ENCODE data around the gene D2HGDH. TPM values are rescaled to one million over a fixed set of nuclear protein-coding genes. Genes with fewer than 3 reads are reported as not detected.

Gene D2HGDH
- total and polyA plus RNA-seq, 2 of the 8 experiments (the other 6 are each of a cell fraction or from before 2014, with no cell fraction given) = 3.4 to 8.1 TPM

DNA sequence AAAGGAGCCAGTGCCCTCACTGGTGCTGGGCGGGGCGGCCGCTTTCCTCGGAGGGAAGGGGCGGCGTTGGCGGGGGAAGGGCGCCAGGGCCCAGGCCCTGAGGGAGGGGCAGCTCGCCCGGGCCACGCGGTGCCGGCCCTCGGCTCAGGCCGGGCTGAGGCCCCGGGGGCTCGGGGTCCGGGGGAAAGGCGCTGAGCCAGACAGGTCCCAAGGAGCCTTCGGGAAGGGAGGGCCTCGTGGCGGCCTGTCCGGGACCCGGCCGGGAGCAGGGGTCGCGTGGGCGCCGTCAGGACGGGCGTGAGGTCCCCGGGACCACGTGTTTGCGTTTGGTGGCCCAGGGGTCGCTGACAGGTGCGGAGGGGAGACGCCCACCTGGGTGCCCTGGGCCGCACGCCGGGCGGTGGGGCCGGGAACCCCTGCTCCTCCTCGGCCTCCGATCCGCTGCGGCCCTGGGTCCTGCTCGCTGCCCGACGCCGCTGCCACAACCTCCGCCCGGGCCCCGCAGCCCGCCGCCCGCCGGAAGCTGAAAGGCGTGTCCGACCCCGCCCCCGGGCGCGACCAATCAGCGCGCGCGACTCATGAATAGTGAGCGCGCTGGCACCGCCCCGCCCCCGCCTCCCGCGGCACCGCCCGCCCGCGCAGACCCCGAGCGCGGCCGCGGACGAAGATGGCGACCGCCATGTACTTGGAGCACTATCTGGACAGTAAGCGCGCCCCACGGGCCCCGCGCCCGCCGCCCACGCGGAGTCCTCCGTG lies 32.9 kb upstream of the D2HGDH start, which contains the start of gene ING5 (continued):
- TF ChIP-seq RAD21 (IDR thresholded peaks at IDR 0.05 in 1 of 2, conservative IDR thresholded peaks at IDR 0.05 in 1 of 2; ENCODE audit: low read depth in 2 of 2, low read length in 2 of 2) (peak in 1 of 2 experiments; percentile 14; a peak in 1 of 4 replicates), YY1 (IDR thresholded peaks at IDR 0.05; ENCODE audit: low read depth, low read length) (peak; percentile 85), TAF7 (optimal IDR thresholded peaks at IDR 0.05; ENCODE audit: borderline replicate concordance, low read depth, low read length) (peak; percentile 89), CTBP2 (IDR thresholded peaks at IDR 0.05; ENCODE audit: borderline replicate concordance, insufficient read depth, insufficient read length, low read length) (no peak), HDAC2 (IDR thresholded peaks at IDR 0.05; ENCODE audit: borderline replicate concordance in 1 of 2, low read depth in 2 of 2, low read length in 2 of 2) (peak in 1 of 2 experiments; percentile 33; a peak in 1 of 4 replicates), CHD1 (IDR thresholded peaks at IDR 0.05; ENCODE audit: low read depth, low read length) (no peak), CREB1 (IDR thresholded peaks at IDR 0.05) (peak; percentile 32; the same call in 1 of the 2 replicates), TBP (IDR thresholded peaks at IDR 0.05; ENCODE audit: low read depth, low read length) (peak; percentile 64; the same call in 1 of the 2 replicates), EP300 (IDR thresholded peaks at IDR 0.05; ENCODE audit: borderline replicate concordance in 1 of 2, low read depth in 2 of 2, low read length in 2 of 2) (0 out of 3 replicates have a peak, but pooled peaks of 1 of the 2 experiments have one; percentile 39), KDM4A (IDR thresholded peaks at IDR 0.05; ENCODE audit: low read depth, low read length, severe bottlenecking) (peak; percentile 48), PHF8 (conservative IDR thresholded peaks at IDR 0.05; ENCODE audit: low read depth, low read length) (peak; percentile 92), TAF1 (IDR thresholded peaks at IDR 0.05; ENCODE audit: low read depth, low read length) (peak; percentile 85), EGR1 (IDR thresholded peaks at IDR 0.05; ENCODE audit: borderline replicate concordance, low read depth, low read length) (peak; percentile 84; the same call in 1 of the 2 replicates), POLR2A (IDR thresholded peaks at IDR 0.05; ENCODE audit: control extremely low read depth in 1 of 2, low read depth in 2 of 2, low read length in 2 of 2) (peak; percentile 92 to 97), CTCF (IDR thresholded peaks at IDR 0.05; ENCODE audit: control extremely low read depth in 1 of 3, insufficient read depth in 1 of 3, low read depth in 1 of 3, low read length in 3 of 3) (peak in 1 of 3 experiments; percentile 48; a peak in 1 of 4 replicates), BACH1 (IDR thresholded peaks at IDR 0.05; ENCODE audit: low read length) (peak; percentile 28; the same call in 1 of the 2 replicates), CBX5 (IDR thresholded peaks at IDR 0.05; ENCODE audit: low read depth, low read length) (no peak), MAX (IDR thresholded peaks at IDR 0.05) (0 out of 2 replicates have a peak, but pooled peaks have one; percentile 61), SP1 (IDR thresholded peaks at IDR 0.05; ENCODE audit: low read depth, low read length) (peak; percentile 54; the same call in 1 of the 2 replicates)
